H1 (cell line): ENCODE results near the gene LRRC32. TPM values are rescaled to one million over a fixed set of nuclear protein-coding genes. Genes with fewer than 3 reads are reported as not detected.

ENCODE experiments used
- CTCF ChIA-PET: fragments of 300-600 bp; sonication (Branson Sonifier 250); formaldehyde crosslinking; loops from one replicate; lab custom pipeline; 2021; ENCODE audit not compliant: partially characterized antibody; lab: Charles Lee
- POLR2A ChIA-PET: fragments of 300-600 bp; sonication (Branson Sonifier 250); formaldehyde crosslinking; loops from one replicate; lab custom pipeline; 2021; ENCODE audit warnings: inconsistent platforms; ENCODE audit not compliant: partially characterized antibody; lab: Charles Lee
- DNase-seq, 2 experiments: peaks; one replicate each; pipeline versions ENCODE4 v3.0.0 to v3.0.0-alpha.2; 2010 to 2022; ENCODE audit warnings: low spot score in 2 of 2, low read depth in 1 of 2, mixed read lengths in 1 of 2
- FAIRE-seq: peaks from 2 replicates; lab custom pipeline; 2011; peaks lifted over from hg19 to GRCh38; lab: Jason Lieb, UNC
- H2AFZ ChIP-seq: 2 replicates; pipeline ENCODE4 v1.8.1; 2012; ENCODE audit warnings: low read length, inconsistent platforms
- H2AK5ac ChIP-seq: 2 replicates; pipeline ENCODE4 v1.6.1; 2013; ENCODE audit warnings: low read depth, low read length
- H2BK120ac ChIP-seq: replicated peaks from 2 replicates; pipeline ENCODE3; 2013; ENCODE audit warnings: low read depth, low read length, inconsistent platforms
- H2BK12ac ChIP-seq: 2 replicates; pipeline ENCODE4 v1.6.1; 2013; ENCODE audit warnings: low read depth, low read length
- H2BK15ac ChIP-seq: 2 replicates; pipeline ENCODE4 v1.6.1; 2013; ENCODE audit warnings: low read length
- H2BK20ac ChIP-seq: 2 replicates; pipeline ENCODE4 v1.6.1; 2013; ENCODE audit warnings: low read length
- H2BK5ac ChIP-seq: 2 replicates; pipeline ENCODE4 v1.6.1; 2013; ENCODE audit warnings: low read depth, low read length
- H3K14ac ChIP-seq: 2 replicates; pipeline ENCODE4 v1.6.1; 2013; ENCODE audit warnings: inconsistent platforms; ENCODE audit not compliant: insufficient read length
- H3K18ac ChIP-seq: 2 replicates; pipeline ENCODE4 v1.6.1; 2013; ENCODE audit warnings: low read length; ENCODE audit errors: extremely low read depth
- H3K23ac ChIP-seq: 2 replicates; pipeline ENCODE4 v1.6.1; 2013; ENCODE audit warnings: inconsistent platforms; ENCODE audit not compliant: insufficient read length
- H3K23me2 ChIP-seq: 2 replicates; pipeline ENCODE4 v1.6.1; 2013; ENCODE audit warnings: low read depth, low read length
- H3K27ac ChIP-seq: 2 replicates; pipeline ENCODE4 v1.6.1; 2011; ENCODE audit warnings: low read depth, low read length, inconsistent platforms
- H3K27me3 ChIP-seq, 4 experiments: replicated peaks in 1 of 4; 1 replicate in 1 of 4; 2 replicates in 3 of 4; pipeline versions ENCODE4 v1.6.1 to v1.8.1; 2011 to 2013; ENCODE audit warnings: low read length in 3 of 4, mild to moderate bottlenecking in 3 of 4, inconsistent platforms in 2 of 4, mixed read lengths in 2 of 4, moderate library complexity in 1 of 4; ENCODE audit not compliant: control insufficient read depth in 3 of 4, insufficient read depth in 3 of 4; ENCODE audit errors: extremely low read depth in 1 of 4
- H3K36me3 ChIP-seq, 4 experiments: 2 replicates each; pipeline versions ENCODE4 v1.6.1 to v1.8.1; 2011 to 2013; ENCODE audit warnings: mild to moderate bottlenecking in 4 of 4, low read length in 3 of 4, moderate library complexity in 2 of 4, control low read depth in 1 of 4, inconsistent platforms in 1 of 4; ENCODE audit not compliant: insufficient read depth in 4 of 4, control insufficient read depth in 2 of 4
- H3K4ac ChIP-seq: replicated peaks from 2 replicates; pipeline ENCODE3; 2013; ENCODE audit warnings: low read length, low read depth, mixed read lengths, inconsistent platforms; ENCODE audit not compliant: insufficient read length
- H3K4me1 ChIP-seq, 4 experiments: replicated peaks in 1 of 4; 1 replicate in 1 of 4; 2 replicates in 3 of 4; pipeline versions ENCODE4 v1.6.1 to v1.8.1; 2011 to 2013; ENCODE audit warnings: low read length in 3 of 4, inconsistent platforms in 2 of 4, mixed read lengths in 1 of 4; ENCODE audit not compliant: insufficient read depth in 4 of 4, control insufficient read depth in 3 of 4
- H3K4me2 ChIP-seq, 2 experiments: 2 replicates each; pipeline versions ENCODE4 v1.6.1 to v1.8.1; 2011 to 2013; ENCODE audit warnings: low read depth in 2 of 2, low read length in 2 of 2, control low read depth in 1 of 2, inconsistent platforms in 1 of 2, mild to moderate bottlenecking in 1 of 2; ENCODE audit not compliant: insufficient read depth in 1 of 2
- H3K4me3 ChIP-seq, 4 experiments: fragments of 200-600, 300-600 bp in 1 of 4; sonication (generic), shearing (Covaris generic), sonication (Bioruptor Twin) in 1 of 4; 2 replicates each; pipeline versions ENCODE4 v1.5.1 to v1.8.1; 2011 to 2016; ENCODE audit warnings: low read length in 4 of 4, low read depth in 3 of 4, control low read depth in 2 of 4, inconsistent platforms in 2 of 4, mild to moderate bottlenecking in 2 of 4, mixed read lengths in 1 of 4, moderate library complexity in 1 of 4; ENCODE audit not compliant: insufficient read depth in 2 of 4; ENCODE audit errors: extremely low read depth in 1 of 4
- H3K56ac ChIP-seq: replicated peaks from 2 replicates; pipeline ENCODE3; 2013; ENCODE audit warnings: low read depth, mild to moderate bottlenecking, mixed read lengths, low read length, inconsistent platforms; ENCODE audit not compliant: insufficient read length
- H3K79me1 ChIP-seq: 2 replicates; pipeline ENCODE4 v1.6.1; 2013; ENCODE audit warnings: low read depth, low read length, control low read depth
- H3K79me2 ChIP-seq, 2 experiments: 2 replicates each; pipeline versions ENCODE4 v1.6.1 to v1.8.1; 2012 to 2013; ENCODE audit warnings: low read length in 2 of 2, mild to moderate bottlenecking in 2 of 2, inconsistent platforms in 1 of 2; ENCODE audit not compliant: insufficient read depth in 2 of 2, control insufficient read depth in 1 of 2
- H3K9ac ChIP-seq, 4 experiments: replicated peaks in 1 of 4; 1 replicate in 1 of 4; 2 replicates in 3 of 4; pipeline versions ENCODE4 v1.6.1 to v1.8.1; 2011 to 2013; ENCODE audit warnings: low read depth in 3 of 4, low read length in 3 of 4, control low read depth in 2 of 4, mild to moderate bottlenecking in 2 of 4, moderate library complexity in 2 of 4, inconsistent platforms in 1 of 4; ENCODE audit errors: extremely low read depth in 1 of 4
- H3K9me3 ChIP-seq, 2 experiments: 2 replicates each; pipeline versions ENCODE4 v1.6.1 to v1.8.1; 2012 to 2013; ENCODE audit warnings: mild to moderate bottlenecking in 2 of 2, moderate library complexity in 2 of 2, control low read depth in 1 of 2, inconsistent platforms in 1 of 2, low read depth in 1 of 2, low read length in 1 of 2, mixed read lengths in 1 of 2; ENCODE audit not compliant: insufficient read depth in 2 of 2
- H4K20me1 ChIP-seq, 2 experiments: replicated peaks in 1 of 2; 2 replicates each; pipeline versions ENCODE3 to v1.8.1; 2011 to 2013; ENCODE audit warnings: inconsistent platforms in 2 of 2, low read length in 2 of 2, mild to moderate bottlenecking in 1 of 2; ENCODE audit not compliant: insufficient read depth in 2 of 2, control insufficient read depth in 1 of 2
- H4K5ac ChIP-seq: 2 replicates; pipeline ENCODE4 v1.6.1; 2013; ENCODE audit warnings: low read length, low read depth, mixed read lengths, inconsistent platforms; ENCODE audit not compliant: insufficient read length
- H4K8ac ChIP-seq: 2 replicates; pipeline ENCODE4 v1.8.0; 2013; ENCODE audit warnings: mild to moderate bottlenecking, moderate library complexity, low read length, inconsistent platforms; ENCODE audit not compliant: insufficient read depth; ENCODE audit errors: extremely low read depth
- H4K91ac ChIP-seq: replicated peaks from 2 replicates; pipeline ENCODE3; 2013; ENCODE audit warnings: low read length, mixed read lengths, inconsistent platforms; ENCODE audit not compliant: insufficient read length
- BCL11A ChIP-seq, 2 experiments: IDR thresholded peaks; one replicate each; pipeline ENCODE4 v1.6.1; 2011; ENCODE audit warnings: low read depth in 2 of 2, low read length in 2 of 2, mild to moderate bottlenecking in 2 of 2
- CBX5 ChIP-seq: fragments of 300-800, 300-1000 bp; sonication (generic); IDR thresholded peaks from 2 replicates; pipeline ENCODE4 v1.7.1; 2016; ENCODE audit warnings: antibody characterized with exemption, low read length, low read depth
- CTBP2 ChIP-seq: IDR thresholded peaks from 2 replicates; pipeline ENCODE4 v1.7.0; 2011; ENCODE audit warnings: borderline replicate concordance, mild to moderate bottlenecking, moderate library complexity, mixed read lengths, low read length; ENCODE audit not compliant: insufficient read depth, insufficient read length
- JUND ChIP-seq: IDR thresholded peaks from 2 replicates; pipeline ENCODE4 v1.6.1; 2011; ENCODE audit warnings: mild to moderate bottlenecking, improper control_type of control experiment, low read length
- KDM1A ChIP-seq: fragments of 200-600, 300-600 bp; sonication (generic); IDR thresholded peaks from 2 replicates; pipeline ENCODE4 v1.7.1; 2016; ENCODE audit warnings: mild to moderate bottlenecking, low read length, borderline replicate concordance
- MAFK ChIP-seq: IDR thresholded peaks from 2 replicates; pipeline ENCODE4 v1.6.1; 2012; ENCODE audit warnings: low read depth, mild to moderate bottlenecking, improper control_type of control experiment, low read length
- SIRT6 ChIP-seq: IDR thresholded peaks from one replicate; pipeline ENCODE4 v1.7.1; 2012; ENCODE audit warnings: low read length, inconsistent platforms
- TAF7 ChIP-seq: optimal IDR thresholded peaks from 2 replicates; pipeline ENCODE3; 2011; ENCODE audit warnings: low read depth, mild to moderate bottlenecking, inconsistent platforms, low read length, moderate library complexity, borderline replicate concordance
- USF2 ChIP-seq: IDR thresholded peaks from 2 replicates; pipeline ENCODE4 v1.6.1; 2011; ENCODE audit warnings: low read length, improper control_type of control experiment
- WGBS, 2 experiments: shearing (Covaris generic) in 1 of 2; methylation state at CpG; one replicate each; pipeline versions ENCODE4 v1.1.6 to v1.1.7; 2013 to 2015; ENCODE audit warnings: low lambda C conversion rate in 2 of 2, mixed read lengths in 2 of 2, inconsistent platforms in 1 of 2, low coverage in 1 of 2, missing lambda C conversion rate in 1 of 2; ENCODE audit not compliant: insufficient replicate concordance in 2 of 2, insufficient coverage in 1 of 2, insufficient read length in 1 of 2; ENCODE audit errors: extremely low coverage in 1 of 2, missing lambda C conversion rate in 1 of 2; 5-methylcytosine and 5-hydroxymethylcytosine counted together
- polyA plus RNA-seq, 7 experiments: library from polyadenylated mRNA; depleted of rRNA in 3 of 7; stranded (reverse) in 5 of 7; unstranded in 2 of 7; fragments of >200 nt in 5 of 7; fragments of 200-250 nt in 2 of 7; gene quantifications; 1 replicate in 5 of 7; 2 replicates in 1 of 7; 4 replicates in 1 of 7; pipeline versions ENCODE4 v1.2.1 to v1.2.3, GENCODE V29; 2011 to 2013; ENCODE audit warnings: missing spikeins in 2 of 7, mixed read lengths in 2 of 7
- total RNA-seq: library from RNA; stranded (reverse); fragmentation: NEBNext Ultra II Directional; extraction: Animal tissue kit (Norgen Biotek cat#: 25700); gene quantifications from 2 replicates; pipeline ENCODE4 v1.2.1, GENCODE V29; 2021
- TF ChIP-seq, protein P1 (sequence below): IDR thresholded peaks from 2 replicates; pipeline ENCODE4 v1.6.1; 2012; ENCODE audit warnings: low read length, inconsistent platforms

LRRC32 gene
- total and polyA plus RNA-seq, 2 of the 8 experiments (the other 6 are each of a cell fraction or from before 2014, with no cell fraction given), result 0.99 to 1.9 TPM

DNA sequence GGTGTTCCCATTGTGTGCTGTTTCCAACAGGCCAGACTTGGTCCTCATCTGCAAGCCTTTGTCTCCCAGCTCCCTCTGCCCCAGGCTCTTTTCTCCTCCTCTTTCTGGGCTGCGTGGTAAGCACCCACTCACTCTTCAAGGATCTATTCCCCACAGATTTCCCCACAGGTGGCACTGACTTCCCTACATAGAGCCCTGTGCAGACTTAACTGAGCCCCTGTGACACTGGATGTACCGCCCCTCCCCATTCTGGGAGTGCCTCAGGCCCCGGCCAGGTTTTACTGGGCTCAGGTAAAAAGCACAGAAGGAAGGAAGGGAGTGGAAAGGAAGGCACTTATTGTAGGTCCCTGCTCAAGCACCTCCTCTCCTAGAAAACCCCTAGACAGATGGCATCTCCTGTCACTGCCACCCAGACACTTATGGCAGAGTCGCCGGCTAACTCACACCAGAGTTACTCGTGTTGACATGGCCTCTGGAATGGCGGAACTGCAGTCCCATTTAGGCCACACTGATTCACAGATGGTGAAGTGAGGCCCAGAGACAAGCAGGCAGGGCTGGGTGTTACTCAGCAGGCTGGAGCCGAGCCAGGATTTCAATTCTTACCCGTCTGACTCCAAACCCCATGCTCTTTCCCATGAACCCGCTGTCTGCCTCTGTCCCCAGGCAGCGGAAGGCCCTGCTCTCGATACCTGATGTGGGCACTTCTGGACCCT lies 47.2 kb downstream of the LRRC32 start:
- no peak overlapping the region for H2BK12ac ChIP-seq
- TF ChIP-seq KDM1A (no peak), BCL11A (IDR thresholded peaks at IDR 0.05; ENCODE audit: low read depth in 2 of 2, low read length in 2 of 2) (no peak), CTBP2 (no peak), SIRT6 (no peak), CBX5 (no peak), USF2 (no peak), TAF7 (no peak), MAFK (no peak), JUND (no peak)
- TF ChIP-seq, protein P1, sequence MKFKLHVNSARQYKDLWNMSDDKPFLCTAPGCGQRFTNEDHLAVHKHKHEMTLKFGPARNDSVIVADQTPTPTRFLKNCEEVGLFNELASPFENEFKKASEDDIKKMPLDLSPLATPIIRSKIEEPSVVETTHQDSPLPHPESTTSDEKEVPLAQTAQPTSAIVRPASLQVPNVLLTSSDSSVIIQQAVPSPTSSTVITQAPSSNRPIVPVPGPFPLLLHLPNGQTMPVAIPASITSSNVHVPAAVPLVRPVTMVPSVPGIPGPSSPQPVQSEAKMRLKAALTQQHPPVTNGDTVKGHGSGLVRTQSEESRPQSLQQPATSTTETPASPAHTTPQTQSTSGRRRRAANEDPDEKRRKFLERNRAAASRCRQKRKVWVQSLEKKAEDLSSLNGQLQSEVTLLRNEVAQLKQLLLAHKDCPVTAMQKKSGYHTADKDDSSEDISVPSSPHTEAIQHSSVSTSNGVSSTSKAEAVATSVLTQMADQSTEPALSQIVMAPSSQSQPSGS, result no peak

More for the DNA sequence above, 47.2 kb downstream of the LRRC32 start:
- H3K4me1 ChIP-seq, result no peaks in the 10 kb centered on the region
- H2BK20ac ChIP-seq, result no peak overlapping the region
- DNase-seq (no peak), FAIRE-seq (no peak)
- H3K27ac ChIP-seq, result no peak overlapping the region
- no peak overlapping the region for H3K4me2 ChIP-seq
- ChIA-PET POLR2A (no interaction called here), CTCF (interaction anchor here (1.7 kb wide), 1 partner anchor 468 kb away, joined by 3 read pairs; no protein-coding TSS in a partner anchor)
- H4K91ac ChIP-seq, result no peak overlapping the region
- H3K23ac ChIP-seq, result no peak overlapping the region
- H3K4me3 ChIP-seq, result no peak overlapping the region
- H3K79me1 ChIP-seq, result no peaks in the 10 kb centered on the region
- H2BK5ac ChIP-seq, result no peak overlapping the region
- no peak overlapping the region for H3K9ac ChIP-seq
- H2AFZ ChIP-seq, result no peak overlapping the region
- H3K23me2 ChIP-seq, result no peaks in the 10 kb centered on the region
- no peak overlapping the region for H3K14ac ChIP-seq
- H2BK120ac ChIP-seq, result no peak overlapping the region
- H2AK5ac ChIP-seq, result no peak overlapping the region
- H4K8ac ChIP-seq, result no peak overlapping the region; the same call in 1 of the 2 replicates
- no peaks in the 10 kb centered on the region for H3K36me3 ChIP-seq
- H3K9me3 ChIP-seq, result peaks cover 0 to 2% of the 10 kb centered on the region in 2 experiments; a peak in 1 of 4 replicates
- no peak overlapping the region for H3K4ac ChIP-seq
- H3K79me2 ChIP-seq, result no peaks in the 10 kb centered on the region
- no peak overlapping the region; the same call in 1 of the 2 replicates for H3K18ac ChIP-seq
- H3K27me3 ChIP-seq, result no peaks in the 10 kb centered on the region
- 91% methylated on average over 12 of the region's 12 CpGs; no CpG with 5 or more reads in 1 of the 2 experiments for WGBS, 2 experiments
- no peak overlapping the region for H4K5ac ChIP-seq
- no peaks in the 10 kb centered on the region for H4K20me1 ChIP-seq
- no peak overlapping the region for H2BK15ac ChIP-seq
- no peak overlapping the region for H3K56ac ChIP-seq
